H9 (cell line): ENCODE results near the gene SCN1B. TPM values are rescaled to one million over a fixed set of nuclear protein-coding genes. Genes with fewer than 3 reads are reported as not detected.

ENCODE experiments used
- DNase-seq: peaks from one replicate; pipeline ENCODE4 v3.0.0-alpha.2; 2017
- H2AFZ ChIP-seq: one replicate; pipeline ENCODE4 v1.6.1; 2013; ENCODE audit warnings: mild to moderate bottlenecking, low read length, control low read depth, moderate library complexity
- H2AK5ac ChIP-seq: 2 replicates; pipeline ENCODE4 v1.6.1; 2013; ENCODE audit warnings: low read length, control low read depth, mixed read lengths; ENCODE audit not compliant: insufficient read length
- H2BK120ac ChIP-seq: one replicate; pipeline ENCODE4 v1.6.1; 2013; ENCODE audit warnings: low read depth, mild to moderate bottlenecking, low read length, control low read depth, inconsistent platforms; ENCODE audit not compliant: poor library complexity, severe bottlenecking
- H2BK12ac ChIP-seq: 2 replicates; pipeline ENCODE4 v1.6.1; 2013; ENCODE audit warnings: low read length, control low read depth, mixed read lengths, low read depth; ENCODE audit not compliant: insufficient read length
- H2BK15ac ChIP-seq: 2 replicates; pipeline ENCODE4 v1.6.1; 2013; ENCODE audit warnings: low read depth, low read length, control low read depth
- H2BK20ac ChIP-seq: one replicate; pipeline ENCODE4 v1.6.1; 2013; ENCODE audit warnings: low read depth, mild to moderate bottlenecking, low read length, control low read depth, inconsistent platforms; ENCODE audit not compliant: poor library complexity, severe bottlenecking
- H2BK5ac ChIP-seq: 2 replicates; pipeline ENCODE4 v1.6.1; 2013; ENCODE audit warnings: low read length, control low read depth, mixed read lengths; ENCODE audit not compliant: insufficient read length
- H3K14ac ChIP-seq: 2 replicates; pipeline ENCODE4 v1.6.1; 2013; ENCODE audit warnings: low read length, control low read depth; ENCODE audit not compliant: insufficient read depth
- H3K18ac ChIP-seq: 2 replicates; pipeline ENCODE4 v1.6.1; 2013; ENCODE audit warnings: low read depth, mild to moderate bottlenecking, mixed read lengths, low read length, control low read depth; ENCODE audit not compliant: insufficient read length
- H3K23ac ChIP-seq: 2 replicates; pipeline ENCODE4 v1.6.1; 2013; ENCODE audit warnings: low read length, control low read depth, mixed read lengths, low read depth; ENCODE audit not compliant: insufficient read length
- H3K23me2 ChIP-seq: 2 replicates; pipeline ENCODE4 v1.6.1; 2013; ENCODE audit warnings: low read depth, mild to moderate bottlenecking, mixed read lengths, low read length, control low read depth; ENCODE audit not compliant: insufficient read length, poor library complexity, severe bottlenecking
- H3K27ac ChIP-seq: 2 replicates; pipeline ENCODE4 v1.5.1; 2013; ENCODE audit warnings: low read length, control low read depth, mixed read lengths, low read depth; ENCODE audit not compliant: insufficient read length
- H3K27me3 ChIP-seq: 2 replicates; pipeline ENCODE4 v1.6.1; 2013; ENCODE audit warnings: low read length, control low read depth, inconsistent platforms; ENCODE audit not compliant: insufficient read depth
- H3K4ac ChIP-seq: 2 replicates; pipeline ENCODE4 v1.6.1; 2013; ENCODE audit warnings: low read depth, mild to moderate bottlenecking, control low read depth, inconsistent platforms, low read length, moderate library complexity
- H3K4me1 ChIP-seq: 2 replicates; pipeline ENCODE4 v1.6.1; 2013; ENCODE audit warnings: low read length, control low read depth, inconsistent platforms; ENCODE audit not compliant: insufficient read depth
- H3K4me2 ChIP-seq: 2 replicates; pipeline ENCODE4 v1.6.1; 2013; ENCODE audit warnings: low read length, control low read depth, mixed read lengths; ENCODE audit not compliant: insufficient read length, insufficient read depth
- H3K56ac ChIP-seq: 2 replicates; pipeline ENCODE4 v1.6.1; 2013; ENCODE audit warnings: low read depth, mild to moderate bottlenecking, mixed read lengths, low read length, control low read depth; ENCODE audit not compliant: insufficient read length
- H3K79me1 ChIP-seq: 2 replicates; pipeline ENCODE4 v1.6.1; 2013; ENCODE audit warnings: low read depth, mild to moderate bottlenecking, moderate library complexity, low read length, control low read depth, inconsistent platforms; ENCODE audit not compliant: insufficient read depth, poor library complexity, severe bottlenecking
- H3K79me2 ChIP-seq: 2 replicates; pipeline ENCODE4 v1.6.1; 2013; ENCODE audit warnings: low read length, control low read depth, inconsistent platforms; ENCODE audit not compliant: insufficient read depth
- H3K9ac ChIP-seq: 2 replicates; pipeline ENCODE4 v1.6.1; 2013; ENCODE audit warnings: low read length, control low read depth, mixed read lengths; ENCODE audit not compliant: insufficient read length; ENCODE audit errors: extremely low read depth
- H3K9me3 ChIP-seq: one replicate; pipeline ENCODE4 v1.6.1; 2013; ENCODE audit warnings: low read depth, low read length, inconsistent platforms; ENCODE audit not compliant: control insufficient read depth
- H3T11ph ChIP-seq: one replicate; pipeline ENCODE4 v1.6.1; 2013; ENCODE audit warnings: mild to moderate bottlenecking, low read length, control low read depth, inconsistent platforms
- H4K20me1 ChIP-seq: one replicate; pipeline ENCODE4 v1.6.1; 2013; ENCODE audit not compliant: control insufficient read depth, insufficient read length, insufficient read depth
- H4K5ac ChIP-seq: 2 replicates; pipeline ENCODE4 v1.6.1; 2013; ENCODE audit warnings: low read depth, mild to moderate bottlenecking, mixed read lengths, low read length, control low read depth; ENCODE audit not compliant: insufficient read length
- H4K8ac ChIP-seq: replicated peaks from 2 replicates; pipeline ENCODE4 v1.6.1; 2013; ENCODE audit warnings: low read length, control low read depth, mixed read lengths, low read depth; ENCODE audit not compliant: insufficient read length
- H4K91ac ChIP-seq: 2 replicates; pipeline ENCODE4 v1.6.1; 2013; ENCODE audit warnings: low read depth, mild to moderate bottlenecking, moderate library complexity, mixed read lengths, low read length, control low read depth; ENCODE audit not compliant: insufficient read length
- H3K27ac Mint-ChIP-seq, 3 experiments: 2 replicates in 2 of 3; 3 replicates in 1 of 3; pipeline ENCODE4 v1.8.0; 2020 to 2021; ENCODE audit warnings: mixed read lengths in 3 of 3, mild to moderate bottlenecking in 1 of 3, moderate library complexity in 1 of 3
- H3K27me3 Mint-ChIP-seq: 2 replicates; pipeline ENCODE4 v1.8.0; 2021; ENCODE audit warnings: low read depth, mild to moderate bottlenecking, moderate library complexity, mixed read lengths
- H3K36me3 Mint-ChIP-seq, 3 experiments: 2 replicates in 2 of 3; 3 replicates in 1 of 3; pipeline ENCODE4 v1.8.0; 2020 to 2021; ENCODE audit warnings: low read depth in 3 of 3, mixed read lengths in 3 of 3; ENCODE audit not compliant: insufficient read depth in 1 of 3
- H3K4me1 Mint-ChIP-seq, 2 experiments: 2 replicates each; pipeline ENCODE4 v1.8.0; 2020; ENCODE audit warnings: mixed read lengths in 2 of 2
- H3K4me3 Mint-ChIP-seq, 2 experiments: 2 replicates in 1 of 2; 3 replicates in 1 of 2; pipeline ENCODE4 v1.8.0; 2020 to 2021; ENCODE audit warnings: mild to moderate bottlenecking in 2 of 2, mixed read lengths in 2 of 2, moderate library complexity in 1 of 2
- H3K9me3 Mint-ChIP-seq, 2 experiments: 2 replicates in 1 of 2; 3 replicates in 1 of 2; pipeline ENCODE4 v1.8.0; 2020; ENCODE audit warnings: mild to moderate bottlenecking in 2 of 2, mixed read lengths in 2 of 2, moderate library complexity in 1 of 2
- WGBS: extraction: QIAGEN DNeasy Blood & Tissue Kit; methylation state at CpG from one replicate; pipeline ENCODE4 v1.1.7; 2013; ENCODE audit warnings: missing lambda C conversion rate, low lambda C conversion rate, mixed read lengths; ENCODE audit not compliant: insufficient read length; ENCODE audit errors: extremely low coverage; 5-methylcytosine and 5-hydroxymethylcytosine counted together
- total RNA-seq: library from RNA; stranded (reverse); gene quantifications from 2 replicates; pipeline ENCODE4 v1.2.1, GENCODE V29; 2021
- TF ChIP-seq, protein P1 (sequence below): fragments of 200-600 bp; sonication (generic); conservative IDR thresholded peaks from 3 replicates; pipeline ENCODE4 v1.8.0; 2021; ENCODE audit warnings: antibody characterized with exemption, mild to moderate bottlenecking

Gene SCN1B
- total RNA-seq, 1 experiment from 2014 or later = 3.8 TPM

DNA sequence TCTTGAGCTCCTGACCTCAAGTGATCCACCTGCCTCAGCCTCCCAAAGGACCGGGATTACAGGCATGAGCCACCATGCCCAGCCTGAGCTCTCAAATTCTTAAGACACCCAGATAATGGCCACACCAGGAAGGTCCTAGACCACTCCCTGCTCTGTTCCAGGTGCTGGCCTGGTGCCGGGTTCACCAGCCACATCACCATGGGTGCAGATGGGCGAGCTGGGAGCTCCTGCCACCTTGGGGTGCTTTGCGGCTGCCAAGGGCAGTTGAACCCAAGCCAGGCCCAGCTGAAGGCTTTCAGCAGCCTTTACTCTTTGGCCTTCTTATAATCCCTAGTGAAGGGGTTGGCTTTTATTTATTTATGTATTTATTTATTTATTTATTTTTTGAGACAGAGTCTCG, 16.2 kb downstream of the SCN1B start:
- Histone ChIP-seq H4K91ac (no peak overlapping the region), H2BK120ac (no peak overlapping the region), H3T11ph (no peak overlapping the region), H2AK5ac (no peak overlapping the region), H3K27me3 (no peaks in the 10 kb centered on the region), H3K9me3 (no peaks in the 10 kb centered on the region), H2BK5ac (no peak overlapping the region), H3K23me2 (peaks cover 7% of the 10 kb centered on the region), H3K27ac (no peak overlapping the region), H3K79me2 (no peaks in the 10 kb centered on the region), H3K79me1 (no peaks in the 10 kb centered on the region), H3K4ac (no peak overlapping the region), H2BK15ac (no peak overlapping the region), H3K14ac (no peak overlapping the region), H3K23ac (no peak overlapping the region), H2AFZ (no peak overlapping the region), H2BK12ac (no peak overlapping the region), H3K9ac (no peak overlapping the region), H4K5ac (no peak overlapping the region), H3K4me1 (peaks cover 5% of the 10 kb centered on the region; the same call in 1 of the 2 replicates), H3K56ac (no peak overlapping the region), H2BK20ac (no peak overlapping the region), H4K8ac (no peak overlapping the region), H3K18ac (no peak overlapping the region), H3K4me2 (no peak overlapping the region), H4K20me1 (peaks cover 4% of the 10 kb centered on the region)
- TF ChIP-seq, protein P1, sequence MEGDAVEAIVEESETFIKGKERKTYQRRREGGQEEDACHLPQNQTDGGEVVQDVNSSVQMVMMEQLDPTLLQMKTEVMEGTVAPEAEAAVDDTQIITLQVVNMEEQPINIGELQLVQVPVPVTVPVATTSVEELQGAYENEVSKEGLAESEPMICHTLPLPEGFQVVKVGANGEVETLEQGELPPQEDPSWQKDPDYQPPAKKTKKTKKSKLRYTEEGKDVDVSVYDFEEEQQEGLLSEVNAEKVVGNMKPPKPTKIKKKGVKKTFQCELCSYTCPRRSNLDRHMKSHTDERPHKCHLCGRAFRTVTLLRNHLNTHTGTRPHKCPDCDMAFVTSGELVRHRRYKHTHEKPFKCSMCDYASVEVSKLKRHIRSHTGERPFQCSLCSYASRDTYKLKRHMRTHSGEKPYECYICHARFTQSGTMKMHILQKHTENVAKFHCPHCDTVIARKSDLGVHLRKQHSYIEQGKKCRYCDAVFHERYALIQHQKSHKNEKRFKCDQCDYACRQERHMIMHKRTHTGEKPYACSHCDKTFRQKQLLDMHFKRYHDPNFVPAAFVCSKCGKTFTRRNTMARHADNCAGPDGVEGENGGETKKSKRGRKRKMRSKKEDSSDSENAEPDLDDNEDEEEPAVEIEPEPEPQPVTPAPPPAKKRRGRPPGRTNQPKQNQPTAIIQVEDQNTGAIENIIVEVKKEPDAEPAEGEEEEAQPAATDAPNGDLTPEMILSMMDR = no peak
- Mint-ChIP-seq H3K9me3 (no peaks in the 10 kb centered on the region), H3K4me3 (no peak overlapping the region), H3K36me3 (peaks cover 4 to 8% (median 6%) of the 10 kb centered on the region in 3 experiments; a peak in 5 of 7 replicates), H3K27me3 (peaks cover 2% of the 10 kb centered on the region), H3K27ac (no peak overlapping the region), H3K4me1 (peaks cover 33 to 41% of the 10 kb centered on the region in 2 experiments)
- no peak for DNase-seq
- no CpG with 5 or more reads among the region's 5 CpGs for WGBS
